Thymus (tissue), 11 donors: ENCODE results near the gene LRRC52. TPM values are rescaled to one million over a fixed set of nuclear protein-coding genes. Genes with fewer than 3 reads are reported as not detected.

Source experiments
- DNase-seq, 9 donors: peaks; one replicate each; pipeline ENCODE4 v3.0.0-alpha.2; 2013; ENCODE audit warnings: low spot score in 9 of 9, low read depth in 6 of 9, missing footprints in 1 of 9
- H3K27ac ChIP-seq, 2 donors: one replicate each; pipeline ENCODE4 v1.5.1; 2013; ENCODE audit warnings: control low read depth in 1 of 2, low read depth in 1 of 2, low read length in 1 of 2, mild to moderate bottlenecking in 1 of 2, moderate library complexity in 1 of 2
- H3K27me3 ChIP-seq, 2 donors: one replicate each; pipeline ENCODE4 v1.5.1; 2013; ENCODE audit warnings: low read length in 1 of 2; ENCODE audit not compliant: control insufficient read depth in 2 of 2, insufficient read depth in 1 of 2
- H3K36me3 ChIP-seq, 2 donors: one replicate each; pipeline ENCODE4 v1.5.1; 2013; ENCODE audit warnings: low read length in 1 of 2, mild to moderate bottlenecking in 1 of 2, moderate library complexity in 1 of 2; ENCODE audit not compliant: control insufficient read depth in 2 of 2, insufficient read depth in 2 of 2
- H3K4me1 ChIP-seq, 2 donors: one replicate each; pipeline ENCODE4 v1.5.1; 2013; ENCODE audit warnings: low read length in 2 of 2; ENCODE audit not compliant: control insufficient read depth in 2 of 2, insufficient read depth in 2 of 2
- H3K4me3 ChIP-seq, 2 donors: one replicate each; pipeline ENCODE4 v1.5.1; 2013; ENCODE audit warnings: low read length in 2 of 2, control low read depth in 1 of 2, mild to moderate bottlenecking in 1 of 2
- H3K9me3 ChIP-seq, 2 donors: one replicate each; pipeline ENCODE4 v1.5.1; 2013; ENCODE audit warnings: low read length in 1 of 2, mild to moderate bottlenecking in 1 of 2; ENCODE audit not compliant: control insufficient read depth in 2 of 2, insufficient read depth in 1 of 2
- WGBS: extraction: QIAGEN DNeasy Blood & Tissue Kit; methylation state at CpG from one replicate; pipeline ENCODE4 v1.1.7; 2013; 5-methylcytosine and 5-hydroxymethylcytosine counted together
- polyA plus RNA-seq: library from polyadenylated mRNA; stranded (reverse); fragments of 200-250 nt; gene quantifications from one replicate; pipeline ENCODE4 v1.2.3, GENCODE V29; 2013
- total RNA-seq: library from RNA; stranded (reverse); fragments of 120-200 nt; gene quantifications from one replicate; pipeline ENCODE4 v1.2.4, GENCODE V29; 2013
- donor health status: healthy.

Gene LRRC52
- total and polyA plus RNA-seq, 2 donors, result 0.05 TPM; not detected in 1

- Histone ChIP-seq H3K27me3 (peaks cover 0 to 2% of the 10 kb centered on the region in 2 donors), H3K4me3 (no peak overlapping the region), H3K27ac (no peak overlapping the region), H3K36me3 (no peaks in the 10 kb centered on the region), H3K4me1 (no peaks in the 10 kb centered on the region), H3K9me3 (no peaks in the 10 kb centered on the region)
- WGBS, result 91% methylated on average over 2 of the region's 2 CpGs
- DNase-seq, result no peak
Measured at GRCh38 chr1:165549973-165550372, 6.2 kb downstream of the LRRC52 start.

- Histone ChIP-seq H3K27ac (no peak overlapping the region), H3K4me3 (no peak overlapping the region), H3K27me3 (no peaks in the 10 kb centered on the region), H3K9me3 (no peaks in the 10 kb centered on the region), H3K36me3 (no peaks in the 10 kb centered on the region), H3K4me1 (no peaks in the 10 kb centered on the region)
- 95% methylated on average over 3 of the region's 3 CpGs for WGBS
- no peak for DNase-seq
Measured at GRCh38 chr1:165551469-165551868, 7.7 kb downstream of the LRRC52 start.

GRCh38 chr1:165560883-165561656, 17.3 kb downstream of the LRRC52 start:
- WGBS, result 30% methylated on average over 9 of the region's 9 CpGs

GRCh38 chr1:165562571-165562970, 18.8 kb downstream of the LRRC52 start:
- Histone ChIP-seq H3K36me3 (no peaks in the 10 kb centered on the region), H3K27me3 (peaks cover 0 to 10% of the 10 kb centered on the region in 2 donors), H3K4me1 (no peaks in the 10 kb centered on the region), H3K4me3 (no peak overlapping the region), H3K27ac (no peak overlapping the region), H3K9me3 (no peaks in the 10 kb centered on the region)
- WGBS, result 96% methylated on average over 7 of the region's 7 CpGs
- DNase-seq, result no peak

More at GRCh38 chr1:165560883-165561656, 17.3 kb downstream of the LRRC52 start:
- no peak for DNase-seq
- Histone ChIP-seq H3K27me3 (peaks cover 0 to 10% of the 10 kb centered on the region in 2 donors), H3K27ac (no peak overlapping the region), H3K4me1 (no peaks in the 10 kb centered on the region), H3K4me3 (no peak overlapping the region), H3K36me3 (no peaks in the 10 kb centered on the region), H3K9me3 (no peaks in the 10 kb centered on the region)

GRCh38 chr1:165563551-165563950, 19.8 kb downstream of the LRRC52 start:
- WGBS, result 95% methylated on average over 15 of the region's 15 CpGs
- no peak overlapping the region for H3K27ac ChIP-seq
- peaks cover 0 to 12% of the 10 kb centered on the region in 2 donors for H3K27me3 ChIP-seq
- no peak overlapping the region for H3K4me3 ChIP-seq
- no peak for DNase-seq
- H3K9me3 ChIP-seq, result no peaks in the 10 kb centered on the region
- H3K36me3 ChIP-seq, result no peaks in the 10 kb centered on the region
- H3K4me1 ChIP-seq, result no peaks in the 10 kb centered on the region

GRCh38 chr1:165564561-165564960, 20.8 kb downstream of the LRRC52 start:
- Histone ChIP-seq H3K4me1 (no peaks in the 10 kb centered on the region), H3K9me3 (no peaks in the 10 kb centered on the region), H3K27me3 (peaks cover 0 to 12% of the 10 kb centered on the region in 2 donors), H3K36me3 (no peaks in the 10 kb centered on the region), H3K27ac (no peak overlapping the region), H3K4me3 (no peak overlapping the region)
- WGBS, result 84% methylated on average over 4 of the region's 4 CpGs
- DNase-seq, result no peak

- no peak for DNase-seq
- 88% methylated on average over 4 of the region's 4 CpGs for WGBS
- Histone ChIP-seq H3K9me3 (no peaks in the 10 kb centered on the region), H3K4me3 (no peak overlapping the region), H3K4me1 (no peaks in the 10 kb centered on the region), H3K27me3 (peaks cover 0 to 11% of the 10 kb centered on the region in 2 donors), H3K27ac (no peak overlapping the region), H3K36me3 (no peaks in the 10 kb centered on the region)
Measured at GRCh38 chr1:165565751-165566490, 22.1 kb downstream of the LRRC52 start.

GRCh38 chr1:165570078-165570477, 26.3 kb downstream of the LRRC52 start:
- Histone ChIP-seq H3K27ac (no peak overlapping the region), H3K27me3 (peaks cover 0 to 6% of the 10 kb centered on the region in 2 donors), H3K4me1 (no peaks in the 10 kb centered on the region), H3K4me3 (no peak overlapping the region), H3K36me3 (no peaks in the 10 kb centered on the region), H3K9me3 (no peaks in the 10 kb centered on the region)
- no peak for DNase-seq
- 49% methylated on average over 3 of the region's 3 CpGs for WGBS

- no peaks in the 10 kb centered on the region for H3K36me3 ChIP-seq
- WGBS, result 97% methylated on average over 1 of the region's 1 CpG
- no peak overlapping the region for H3K4me3 ChIP-seq
- no peaks in the 10 kb centered on the region for H3K9me3 ChIP-seq
- no peaks in the 10 kb centered on the region for H3K4me1 ChIP-seq
- no peak for DNase-seq
- no peak overlapping the region for H3K27ac ChIP-seq
- H3K27me3 ChIP-seq, result peaks cover 0 to 4% of the 10 kb centered on the region in 2 donors
Measured at GRCh38 chr1:165573787-165574186, 30.0 kb downstream of the LRRC52 start.
